ENCODE data around the gene TRIM72. TPM values are rescaled to one million over a fixed set of nuclear protein-coding genes. Genes with fewer than 3 reads are reported as not detected.

TRIM72 gene
- total RNA-seq, 1 experiment from 2014 or later, result 0.09 TPM

DNA sequence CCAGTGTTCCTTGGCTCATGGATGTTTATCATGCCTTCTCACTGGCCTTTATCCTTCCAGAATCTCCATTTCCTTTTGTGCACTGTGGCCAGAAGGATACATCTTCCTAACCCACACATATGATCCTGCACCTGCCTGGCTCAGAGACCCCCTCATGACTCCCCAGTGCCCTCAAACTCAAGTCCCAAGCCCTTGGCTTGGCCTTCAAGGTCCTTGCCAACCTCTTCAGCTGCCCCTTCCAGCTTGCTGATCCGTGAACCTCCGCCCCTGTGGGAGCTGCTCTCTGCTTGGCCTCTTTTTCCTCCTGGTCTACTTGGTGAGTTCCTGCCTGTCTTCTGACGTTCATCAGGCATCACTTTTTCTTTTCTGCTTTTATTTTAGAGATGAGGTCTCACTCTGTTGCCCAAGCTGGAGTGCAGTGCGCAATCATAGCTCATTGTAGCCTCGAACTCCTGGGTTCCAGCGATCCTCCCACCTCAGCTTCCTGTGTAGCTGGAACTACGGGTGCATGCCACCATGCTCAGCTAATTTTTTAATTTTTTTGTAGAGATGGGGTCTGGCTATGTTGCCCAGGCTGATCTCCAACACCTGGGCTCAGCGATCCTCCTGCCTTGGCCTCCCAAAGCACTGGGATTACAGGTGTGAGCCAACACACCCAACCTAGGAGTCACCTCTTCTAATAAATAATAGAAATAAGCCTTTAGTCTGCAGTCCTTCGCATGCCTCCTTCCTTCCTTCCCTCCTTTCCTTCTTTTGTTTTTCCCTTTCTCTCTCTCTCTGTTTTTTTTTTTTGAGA lies 8.8 kb upstream of the TRIM72 start:
- H3K4me1 ChIP-seq (replicated peaks; ENCODE audit: insufficient read depth), result peaks cover 20% of the 10 kb centered on the region
- H3K4me2 ChIP-seq, result no peak overlapping the region
- TF ChIP-seq, protein P1, sequence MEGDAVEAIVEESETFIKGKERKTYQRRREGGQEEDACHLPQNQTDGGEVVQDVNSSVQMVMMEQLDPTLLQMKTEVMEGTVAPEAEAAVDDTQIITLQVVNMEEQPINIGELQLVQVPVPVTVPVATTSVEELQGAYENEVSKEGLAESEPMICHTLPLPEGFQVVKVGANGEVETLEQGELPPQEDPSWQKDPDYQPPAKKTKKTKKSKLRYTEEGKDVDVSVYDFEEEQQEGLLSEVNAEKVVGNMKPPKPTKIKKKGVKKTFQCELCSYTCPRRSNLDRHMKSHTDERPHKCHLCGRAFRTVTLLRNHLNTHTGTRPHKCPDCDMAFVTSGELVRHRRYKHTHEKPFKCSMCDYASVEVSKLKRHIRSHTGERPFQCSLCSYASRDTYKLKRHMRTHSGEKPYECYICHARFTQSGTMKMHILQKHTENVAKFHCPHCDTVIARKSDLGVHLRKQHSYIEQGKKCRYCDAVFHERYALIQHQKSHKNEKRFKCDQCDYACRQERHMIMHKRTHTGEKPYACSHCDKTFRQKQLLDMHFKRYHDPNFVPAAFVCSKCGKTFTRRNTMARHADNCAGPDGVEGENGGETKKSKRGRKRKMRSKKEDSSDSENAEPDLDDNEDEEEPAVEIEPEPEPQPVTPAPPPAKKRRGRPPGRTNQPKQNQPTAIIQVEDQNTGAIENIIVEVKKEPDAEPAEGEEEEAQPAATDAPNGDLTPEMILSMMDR (conservative IDR thresholded peaks at IDR 0.05), result no peak
- TF ChIP-seq EZH2 (IDR thresholded peaks at IDR 0.05; ENCODE audit: low read depth), result no peak
- no peaks in the 10 kb centered on the region for H3K9me2 ChIP-seq (ENCODE audit: insufficient read depth)
- H3K9me3 ChIP-seq (ENCODE audit: insufficient read depth, low read depth), result no peaks in the 10 kb centered on the region
- CTCF ChIA-PET, result no interaction called here
- intact Hi-C loops (cut with micrococcal nuclease; ENCODE audit: unreplicated experiment), result loop anchor here (5.0 kb wide), 2 partner anchors 182 to 237 kb away; partner anchors contain the start of gene ZNF843
- BruUV-seq (replicated peaks), result no TSS peak
- H3K27ac ChIP-seq, result no peak overlapping the region
- H3K4me3 ChIP-seq, result no peak overlapping the region
- H3F3A ChIP-seq (ENCODE audit: insufficient read depth, low read depth), result peaks cover 28% of the 10 kb centered on the region; the same call in 1 of the 2 replicates
- no peak overlapping the region for H2AFZ ChIP-seq
- H3K36me3 ChIP-seq (ENCODE audit: low read depth), result no peaks in the 10 kb centered on the region
- no peak for DNase-seq
- H3K79me2 ChIP-seq (ENCODE audit: low read depth), result no peaks in the 10 kb centered on the region
- POLR2A ChIA-PET (ENCODE audit: unreplicated experiment), result no interaction called here
- no peaks in the 10 kb centered on the region for H3K27me3 ChIP-seq (ENCODE audit: insufficient read depth, low read depth)
- H4K20me1 ChIP-seq (ENCODE audit: insufficient read depth), result no peaks in the 10 kb centered on the region

DNA sequence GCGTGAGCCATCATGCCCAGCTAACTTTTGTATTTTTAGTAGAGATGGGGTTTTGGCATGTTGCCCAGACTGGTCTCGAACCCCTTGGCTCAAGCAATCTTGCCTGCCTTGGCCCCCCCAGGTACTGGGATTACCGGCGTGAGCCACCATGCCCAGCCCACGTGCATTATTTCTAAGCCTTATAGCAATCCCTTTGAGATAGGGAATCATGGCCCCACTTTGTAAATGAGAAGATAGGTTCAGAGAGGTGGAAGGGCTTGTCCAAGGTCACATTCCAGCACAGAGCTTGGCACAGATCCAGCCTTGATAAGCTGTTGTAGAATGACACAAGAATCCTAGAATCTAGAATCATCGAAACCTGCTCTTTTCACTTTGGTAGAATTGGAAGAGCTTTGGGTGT lies 7.1 kb upstream of the TRIM72 start:
- Histone ChIP-seq H3K9me3 (ENCODE audit: insufficient read depth, low read depth) (no peaks in the 10 kb centered on the region), H3K4me3 (no peak overlapping the region), H3K4me1 (replicated peaks; ENCODE audit: insufficient read depth) (peaks cover 16% of the 10 kb centered on the region), H3K9me2 (ENCODE audit: insufficient read depth) (no peaks in the 10 kb centered on the region), H3K79me2 (ENCODE audit: low read depth) (no peaks in the 10 kb centered on the region), H4K20me1 (ENCODE audit: insufficient read depth) (no peaks in the 10 kb centered on the region), H2AFZ (no peak overlapping the region), H3F3A (ENCODE audit: insufficient read depth, low read depth) (peaks cover 14% of the 10 kb centered on the region; the same call in 1 of the 2 replicates), H3K36me3 (ENCODE audit: low read depth) (no peaks in the 10 kb centered on the region), H3K4me2 (no peak overlapping the region), H3K27ac (no peak overlapping the region), H3K27me3 (ENCODE audit: insufficient read depth, low read depth) (no peaks in the 10 kb centered on the region)
- intact Hi-C loops (cut with micrococcal nuclease; ENCODE audit: unreplicated experiment), result no loop called here
- no TSS peak for BruUV-seq (replicated peaks)
- POLR2A ChIA-PET (ENCODE audit: unreplicated experiment), result interaction anchor here (0.6 kb wide), 3 partner anchors 9 to 235 kb away, joined by 3 to 6 read pairs (median 4); no protein-coding TSS in a partner anchor
- CTCF ChIA-PET, result interaction anchor here (0.6 kb wide), 1 partner anchor 10 kb away, joined by 5 read pairs; the partner anchor contains the start of gene PYDC1
- no peak for DNase-seq
- TF ChIP-seq EZH2 (IDR thresholded peaks at IDR 0.05; ENCODE audit: low read depth), result no peak

DNA sequence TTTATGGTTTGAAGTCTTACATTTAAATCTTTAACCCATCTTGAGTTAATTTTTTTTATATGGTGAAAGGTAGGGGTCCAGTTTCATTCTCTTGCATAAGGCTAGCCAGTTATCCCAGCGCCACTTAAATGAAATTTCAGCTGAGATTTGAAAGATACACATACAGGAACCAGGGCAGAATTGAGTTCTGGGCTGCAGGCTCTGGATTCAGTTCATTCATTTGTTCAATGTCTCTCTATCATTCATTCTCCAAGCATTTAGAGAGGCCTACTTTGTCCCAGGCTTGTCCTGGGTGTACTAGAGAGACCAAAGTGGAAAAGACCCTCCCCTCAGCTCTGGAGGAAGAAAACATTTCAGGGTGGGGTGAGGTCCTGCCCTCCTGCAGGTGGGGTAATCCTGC lies 577 bp upstream of the TRIM72 start:
- Histone ChIP-seq H3K27me3 (ENCODE audit: insufficient read depth, low read depth) (peaks cover 20% of the 10 kb centered on the region), H3K9me3 (ENCODE audit: insufficient read depth, low read depth) (no peaks in the 10 kb centered on the region), H4K20me1 (ENCODE audit: insufficient read depth) (no peaks in the 10 kb centered on the region), H3K4me1 (replicated peaks; ENCODE audit: insufficient read depth) (peaks cover 10% of the 10 kb centered on the region), H3K4me3 (no peak overlapping the region), H3K27ac (no peak overlapping the region), H2AFZ (no peak overlapping the region), H3K79me2 (ENCODE audit: low read depth) (no peaks in the 10 kb centered on the region), H3K9me2 (ENCODE audit: insufficient read depth) (no peaks in the 10 kb centered on the region), H3K4me2 (no peak overlapping the region), H3F3A (ENCODE audit: insufficient read depth, low read depth) (no peaks in the 10 kb centered on the region), H3K36me3 (ENCODE audit: low read depth) (no peaks in the 10 kb centered on the region)
- TF ChIP-seq EZH2 (IDR thresholded peaks at IDR 0.05; ENCODE audit: low read depth), result no peak
- TF ChIP-seq, protein P1 (conservative IDR thresholded peaks at IDR 0.05), result no peak
- intact Hi-C loops (cut with micrococcal nuclease; ENCODE audit: unreplicated experiment), result no loop called here
- ChIA-PET POLR2A (ENCODE audit: unreplicated experiment) (no interaction called here), CTCF (interaction anchor here (0.6 kb wide), 1 partner anchor 369 kb away, joined by 3 read pairs; no protein-coding TSS in a partner anchor)
- no TSS peak for BruUV-seq (replicated peaks)
- no peak for DNase-seq
